MG63 (cell line): ENCODE data around the gene LRRC7. TPM values are rescaled to one million over a fixed set of nuclear protein-coding genes. Genes with fewer than 3 reads are reported as not detected.

Experiments
- DNase-seq: peaks from one replicate; pipeline ENCODE4 v3.0.0-alpha.2; 2020
- H3K27me3 ChIP-seq: fragments of 250-450 bp; sonication (Bioruptor Pico); 2 replicates; pipeline ENCODE4 v1.5.1; 2020; ENCODE audit warnings: mild to moderate bottlenecking, moderate library complexity
- H3K36me3 ChIP-seq: fragments of 250-450 bp; sonication (Bioruptor Pico); 2 replicates; pipeline ENCODE4 v1.5.1; 2020; ENCODE audit warnings: mild to moderate bottlenecking, moderate library complexity
- H3K4me3 ChIP-seq: fragments of 250-450 bp; sonication (Bioruptor Pico); 2 replicates; pipeline ENCODE4 v1.5.1; 2020; ENCODE audit warnings: mild to moderate bottlenecking, moderate library complexity
- H3K9me3 ChIP-seq: fragments of 250-450 bp; sonication (Bioruptor Pico); 2 replicates; pipeline ENCODE4 v1.5.1; 2020; ENCODE audit warnings: mild to moderate bottlenecking, moderate library complexity
- total RNA-seq: library from RNA; depleted of rRNA; stranded (reverse); fragments of >200 nt; shearing (Covaris generic); gene quantifications from 2 replicates; pipeline ENCODE4 v1.2.3, GENCODE V29; 2014; ENCODE audit warnings: low replicate concordance; rRNA removed

The LRRC7 gene
- total RNA-seq = not detected in 2 replicates

DNA sequence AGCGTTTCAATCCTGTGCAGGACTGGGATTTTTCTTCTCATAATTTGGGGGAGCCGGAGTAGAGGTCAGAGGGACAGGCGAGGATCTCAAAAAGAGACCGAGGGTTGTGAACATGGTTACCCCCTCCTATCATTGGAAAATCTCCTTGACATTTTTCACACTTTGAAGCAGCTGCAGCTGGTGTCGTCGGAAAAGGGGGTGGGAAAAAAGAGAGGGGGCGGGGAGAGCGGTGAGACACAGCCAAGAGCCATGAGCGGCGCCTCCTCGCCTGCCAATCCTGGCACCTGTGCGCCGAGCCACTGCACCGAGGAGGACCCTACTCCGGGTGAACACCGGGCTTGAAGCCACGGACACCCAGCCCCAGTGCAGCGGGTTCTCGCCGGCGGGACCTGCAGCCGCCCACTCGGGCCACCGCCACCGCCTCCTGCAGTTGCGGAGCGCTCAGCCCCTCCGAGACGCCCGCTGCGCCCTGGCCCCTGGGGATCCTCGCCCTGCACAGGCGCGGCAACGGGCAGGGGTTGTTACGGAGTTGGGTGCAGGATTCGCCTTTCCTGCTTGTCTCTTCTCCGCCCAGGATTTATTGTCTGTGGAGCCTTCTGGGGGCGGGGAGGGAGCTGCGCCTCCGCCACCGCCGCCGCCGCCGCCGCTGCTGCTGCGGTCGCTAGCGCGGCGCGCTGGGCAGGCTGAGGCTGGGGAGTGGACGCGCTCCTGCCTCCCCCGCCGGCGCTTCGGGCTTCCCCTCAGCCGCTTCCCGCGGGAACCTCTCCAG lies at the start of gene LRRC7:
LRRC7 (plus strand) TSS at position 271 of the 769 bp plus-strand sequence. CDS start 718 bp downstream, outside the sequence.
- H3K27me3 ChIP-seq = peaks cover 41% of the 10 kb centered on the region

DNA sequence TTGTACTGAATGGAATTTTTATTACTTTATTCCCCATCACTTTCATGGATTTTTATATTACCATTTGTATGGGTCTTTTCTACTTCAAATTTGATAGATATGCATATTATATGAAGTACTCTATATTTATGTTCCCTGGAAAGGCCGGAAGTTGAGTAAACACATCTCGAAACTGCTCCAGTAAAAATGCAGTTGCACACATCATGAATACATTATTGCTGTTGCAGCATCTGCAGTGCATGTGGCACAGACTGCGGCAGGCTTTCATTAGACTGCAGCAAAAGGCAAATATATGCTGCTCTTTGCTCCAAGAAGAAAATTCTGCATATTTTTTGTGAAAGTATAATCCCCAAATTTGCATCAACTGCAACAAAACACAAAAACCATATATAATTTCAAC lies 48.7 kb upstream of the LRRC7 start:
- H3K27me3 ChIP-seq = no peaks in the 10 kb centered on the region; the same call in 1 of the 2 replicates
- H3K9me3 ChIP-seq = no peaks in the 10 kb centered on the region
- H3K36me3 ChIP-seq = no peaks in the 10 kb centered on the region
- no peak overlapping the region for H3K4me3 ChIP-seq
- no peak for DNase-seq

More for the DNA sequence above, at the start of gene LRRC7:
- no peak for DNase-seq
- Histone ChIP-seq H3K36me3 (no peaks in the 10 kb centered on the region), H3K9me3 (no peaks in the 10 kb centered on the region), H3K4me3 (peak within 1 kb of the TSS; percentile 27)

GRCh38 chr1:69520326-69520725 lies 47.4 kb upstream of the LRRC7 start:
- DNase-seq = no peak

GRCh38 chr1:69523032-69523431 lies 44.7 kb upstream of the LRRC7 start:
- H3K9me3 ChIP-seq = no peaks in the 10 kb centered on the region
- no peaks in the 10 kb centered on the region; the same call in 1 of the 2 replicates for H3K27me3 ChIP-seq
- DNase-seq = no peak
- H3K36me3 ChIP-seq = no peaks in the 10 kb centered on the region
- H3K4me3 ChIP-seq = no peak overlapping the region

More at GRCh38 chr1:69520326-69520725, 47.4 kb upstream of the LRRC7 start:
- Histone ChIP-seq H3K27me3 (no peaks in the 10 kb centered on the region; the same call in 1 of the 2 replicates), H3K36me3 (no peaks in the 10 kb centered on the region), H3K4me3 (no peak overlapping the region), H3K9me3 (no peaks in the 10 kb centered on the region)

DNA sequence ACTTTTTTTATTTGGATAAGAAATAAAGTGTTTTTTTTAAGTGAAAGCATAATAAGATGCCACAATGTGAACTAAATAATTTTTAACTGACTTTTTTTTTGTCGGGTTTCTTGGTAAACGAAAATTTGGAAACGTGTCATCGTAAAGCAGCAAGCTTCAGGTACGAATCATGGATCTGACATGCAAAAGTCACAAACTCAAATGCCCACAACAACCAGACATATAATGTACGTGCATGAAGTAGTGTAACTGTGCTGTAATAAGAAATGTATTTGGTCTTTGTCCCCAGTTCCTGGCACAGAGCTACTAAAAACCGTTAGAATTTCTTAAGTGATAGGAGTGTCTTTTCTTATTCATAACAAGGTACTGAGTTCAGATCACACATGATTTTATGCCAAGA lies 44.3 kb upstream of the LRRC7 start:
- H3K27me3 ChIP-seq = no peaks in the 10 kb centered on the region; the same call in 1 of the 2 replicates
- no peak overlapping the region for H3K4me3 ChIP-seq
- no peaks in the 10 kb centered on the region for H3K36me3 ChIP-seq
- H3K9me3 ChIP-seq = no peaks in the 10 kb centered on the region
- DNase-seq = no peak

DNA sequence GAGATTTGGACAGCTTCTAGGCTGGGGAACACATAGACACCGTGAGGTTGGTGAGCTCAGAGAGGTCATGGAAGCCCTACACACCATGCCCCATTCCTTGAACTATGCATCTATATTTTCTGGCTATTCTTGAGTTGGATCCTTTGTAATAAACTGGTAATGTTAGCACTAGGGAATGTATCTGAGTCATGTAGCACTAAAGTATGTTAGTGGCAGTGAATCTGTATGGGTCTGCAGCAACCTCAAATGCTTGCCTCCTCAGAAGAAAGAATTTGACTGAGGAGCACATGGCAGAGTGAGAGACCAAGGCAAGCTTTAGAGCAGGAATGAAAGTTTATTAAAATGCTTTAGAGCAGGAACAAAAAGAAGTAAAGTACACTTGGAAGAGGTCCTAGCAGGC lies 43.7 kb upstream of the LRRC7 start:
- no peak for DNase-seq
- Histone ChIP-seq H3K36me3 (no peaks in the 10 kb centered on the region), H3K27me3 (no peaks in the 10 kb centered on the region; the same call in 1 of the 2 replicates), H3K4me3 (no peak overlapping the region), H3K9me3 (no peaks in the 10 kb centered on the region)

- H3K4me3 ChIP-seq = no peak overlapping the region
- no peak for DNase-seq
- no peaks in the 10 kb centered on the region; the same call in 1 of the 2 replicates for H3K27me3 ChIP-seq
- no peaks in the 10 kb centered on the region for H3K9me3 ChIP-seq
- no peaks in the 10 kb centered on the region for H3K36me3 ChIP-seq
Measured at GRCh38 chr1:69527273-69527672, 40.4 kb upstream of the LRRC7 start.

DNA sequence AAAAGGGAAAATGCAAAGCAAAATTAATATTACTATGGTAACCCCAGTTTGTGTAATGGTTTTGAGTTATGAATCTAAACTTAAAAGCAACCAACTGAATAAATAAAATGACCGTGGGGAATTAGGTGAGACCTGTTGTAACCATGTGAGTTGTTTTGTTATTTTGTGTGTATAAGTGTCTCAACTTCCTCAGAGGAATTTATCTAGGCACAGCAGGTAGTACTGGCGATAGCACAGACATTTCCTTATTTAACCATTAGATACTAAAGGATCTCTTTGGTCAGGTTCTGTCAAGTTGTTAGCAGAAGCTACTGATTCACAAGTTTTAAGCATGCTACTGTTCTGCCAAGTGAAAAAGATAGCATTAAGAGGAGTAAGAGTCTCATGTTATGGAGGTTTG lies 39.3 kb upstream of the LRRC7 start:
- DNase-seq = no peak

DNA sequence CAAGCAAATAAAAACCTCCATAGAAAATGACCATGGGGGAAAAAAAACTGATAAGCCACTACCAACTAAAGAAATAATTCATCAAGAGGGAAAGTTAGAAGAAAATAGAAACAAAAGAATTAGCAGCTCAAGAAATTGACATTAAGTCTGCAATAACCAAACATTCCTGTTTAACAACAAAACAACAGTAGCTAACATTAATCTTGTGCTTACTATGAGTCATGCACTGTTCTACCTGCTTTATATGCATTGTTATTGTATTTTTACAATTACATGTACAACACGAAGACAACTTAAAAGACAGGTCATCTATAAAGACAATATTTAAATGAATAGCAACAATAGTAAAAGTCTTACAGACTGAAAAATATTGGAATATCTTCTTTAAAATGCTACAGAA lies 34.4 kb upstream of the LRRC7 start:
- no peaks in the 10 kb centered on the region for H3K27me3 ChIP-seq
- no peaks in the 10 kb centered on the region for H3K36me3 ChIP-seq
- no peak for DNase-seq
- H3K4me3 ChIP-seq = no peak overlapping the region
- H3K9me3 ChIP-seq = no peaks in the 10 kb centered on the region

More for the DNA sequence above, 39.3 kb upstream of the LRRC7 start:
- Histone ChIP-seq H3K36me3 (no peaks in the 10 kb centered on the region), H3K4me3 (no peak overlapping the region), H3K9me3 (no peaks in the 10 kb centered on the region), H3K27me3 (no peaks in the 10 kb centered on the region; the same call in 1 of the 2 replicates)

- Histone ChIP-seq H3K4me3 (no peak overlapping the region), H3K9me3 (no peaks in the 10 kb centered on the region), H3K27me3 (no peaks in the 10 kb centered on the region), H3K36me3 (no peaks in the 10 kb centered on the region)
- DNase-seq = no peak
Measured at GRCh38 chr1:69534829-69535228, 32.9 kb upstream of the LRRC7 start.

GRCh38 chr1:69535490-69535889 lies 32.2 kb upstream of the LRRC7 start:
- Histone ChIP-seq H3K36me3 (no peaks in the 10 kb centered on the region), H3K4me3 (no peak overlapping the region), H3K27me3 (no peaks in the 10 kb centered on the region), H3K9me3 (no peaks in the 10 kb centered on the region)
- DNase-seq = no peak

DNA sequence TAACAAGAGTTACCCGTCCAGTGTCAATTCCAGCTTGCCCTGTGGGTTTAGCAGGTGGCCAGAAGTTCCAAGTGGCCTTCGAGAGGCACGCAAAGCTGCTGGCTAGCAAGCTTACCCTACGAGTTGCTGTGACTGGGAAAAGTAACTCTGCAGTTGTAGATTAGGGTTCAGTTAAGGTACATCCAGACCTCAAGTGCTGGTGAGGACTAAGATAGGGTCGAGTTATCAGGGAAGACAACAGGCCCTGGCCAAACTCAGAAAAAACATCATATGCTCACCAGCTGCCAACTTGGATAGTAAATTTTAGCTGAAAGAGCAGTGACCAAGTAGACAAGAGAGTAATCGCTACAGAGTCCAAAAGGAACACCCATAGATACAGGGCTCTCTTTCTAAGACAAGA lies 27.7 kb upstream of the LRRC7 start:
- Histone ChIP-seq H3K4me3 (no peak overlapping the region), H3K9me3 (no peaks in the 10 kb centered on the region), H3K27me3 (no peaks in the 10 kb centered on the region), H3K36me3 (no peaks in the 10 kb centered on the region)
- DNase-seq = no peak

- DNase-seq = no peak
- Histone ChIP-seq H3K9me3 (no peaks in the 10 kb centered on the region), H3K36me3 (no peaks in the 10 kb centered on the region), H3K27me3 (no peaks in the 10 kb centered on the region), H3K4me3 (no peak overlapping the region)
Measured at GRCh38 chr1:69551476-69552324, 16.0 kb upstream of the LRRC7 start.

GRCh38 chr1:69553726-69554125 lies 14.0 kb upstream of the LRRC7 start:
- Histone ChIP-seq H3K4me3 (no peak overlapping the region), H3K36me3 (no peaks in the 10 kb centered on the region), H3K9me3 (no peaks in the 10 kb centered on the region), H3K27me3 (no peaks in the 10 kb centered on the region)
- DNase-seq = no peak

DNA sequence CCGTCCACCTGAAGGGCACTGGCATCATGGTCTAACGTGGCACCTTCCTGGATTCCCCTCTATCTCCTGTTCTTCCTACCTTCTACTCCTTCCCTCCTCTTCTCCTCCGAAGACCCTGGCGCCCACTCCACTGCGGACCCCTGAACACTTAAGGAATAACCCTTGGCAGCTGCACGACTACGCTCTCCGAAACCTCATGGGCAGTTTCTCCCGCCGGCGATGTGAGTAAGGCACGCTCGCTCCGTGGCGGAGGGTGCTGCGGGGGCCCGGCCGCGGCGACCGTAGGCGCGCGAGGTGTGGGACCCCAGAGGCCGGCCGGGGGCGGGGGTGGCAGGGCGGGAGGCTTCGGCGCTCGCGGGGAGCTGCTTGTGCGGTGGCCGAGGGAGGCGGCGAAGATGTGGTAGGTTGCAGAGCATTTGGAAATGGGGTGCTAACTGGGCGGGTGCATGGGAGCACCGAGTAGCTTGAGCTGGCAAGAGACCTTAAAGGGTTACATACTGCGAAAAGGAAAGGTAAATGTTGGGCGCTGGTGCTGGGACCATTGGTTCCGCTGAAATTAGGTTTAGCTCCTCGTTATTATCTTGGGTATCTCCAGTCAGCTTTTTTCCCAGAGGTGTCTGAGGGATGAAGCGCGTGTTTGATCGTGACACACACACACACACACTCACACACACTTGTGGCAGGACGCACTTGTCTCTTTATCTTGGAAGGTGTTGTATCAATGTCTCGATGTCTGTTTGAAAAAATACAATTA lies 876 bp downstream of the LRRC7 start:
- no peak for DNase-seq
- no peaks in the 10 kb centered on the region for H3K36me3 ChIP-seq
- H3K27me3 ChIP-seq = peaks cover 42% of the 10 kb centered on the region
- H3K9me3 ChIP-seq = no peaks in the 10 kb centered on the region
- H3K4me3 ChIP-seq = no peak overlapping the region

- peaks cover 42% of the 10 kb centered on the region for H3K27me3 ChIP-seq
- no peak for DNase-seq
- no peaks in the 10 kb centered on the region for H3K9me3 ChIP-seq
- H3K4me3 ChIP-seq = no peak overlapping the region
- H3K36me3 ChIP-seq = no peaks in the 10 kb centered on the region
Measured at GRCh38 chr1:69569175-69569541, 1.4 kb downstream of the LRRC7 start.
